ENCODE data around the gene MARCHF10. TPM values are rescaled to one million over a fixed set of nuclear protein-coding genes. Genes with fewer than 3 reads are reported as not detected.
A peak's percentile ranks its signal among the peaks of the same experiment; 100 is the strongest.

MARCHF10 gene
- total and polyA plus RNA-seq, 2 of the 4 experiments (the other 2 are of a cell fraction): 0.18 to 0.74 TPM

GRCh38 chr17:62809656-62810055 lies 1.5 kb upstream of the MARCHF10 start:
- H3K4ac ChIP-seq (ENCODE audit: low read depth, low read length): 0 out of 2 replicates have a peak overlapping the region, but pooled peaks have one; percentile 22
- no peaks in the 10 kb centered on the region for H3K9me1 ChIP-seq (ENCODE audit: insufficient read depth, low read length)
- no peak overlapping the region for H4K91ac ChIP-seq (ENCODE audit: insufficient read depth, low read depth, low read length)
- WGBS, 2 experiments (ENCODE audit: extremely low coverage in 2 of 2, insufficient read length in 1 of 2): 82% methylated on average over 2 of the region's 4 CpGs; no CpG with 5 or more reads in 1 of the 2 experiments
- H4K20me1 ChIP-seq (ENCODE audit: insufficient read depth, low read length): no peaks in the 10 kb centered on the region
- dilution Hi-C loops (cut with HindIII; ENCODE audit: low sequenced_read_pairs, unreplicated experiment) (no loop called here), intact Hi-C loops (cut with micrococcal nuclease) (no loop called here), in situ Hi-C loops (cut with MboI; ENCODE audit: low sequenced_read_pairs) (no loop called here)
- H2BK120ac ChIP-seq (ENCODE audit: low read depth, low read length): 0 out of 2 replicates have a peak overlapping the region, but pooled peaks have one; percentile 30
- H2AK5ac ChIP-seq (ENCODE audit: low read depth, low read length): no peak overlapping the region
- BruUV-seq (replicated peaks): no TSS peak
- POLR2A ChIA-PET (ENCODE audit: unreplicated experiment): no interaction called here
- H3K4me1 ChIP-seq (ENCODE audit: control insufficient read depth, insufficient read depth, low read length): peaks cover 10% of the 10 kb centered on the region; the same call in 1 of the 2 replicates
- TF ChIP-seq CTCF (conservative IDR thresholded peaks at IDR 0.05; ENCODE audit: low read depth, low read length) (no peak), CHD1 (IDR thresholded peaks at IDR 0.05; ENCODE audit: low read depth, low read length) (no peak), MAFK (IDR thresholded peaks at IDR 0.05; ENCODE audit: low read depth, low read length) (no peak), MAZ (IDR thresholded peaks at IDR 0.05; ENCODE audit: borderline replicate concordance, low read depth, low read length) (no peak), RCOR1 (IDR thresholded peaks at IDR 0.05; ENCODE audit: insufficient replicate concordance, low read length) (no peak), FOS (IDR thresholded peaks at IDR 0.05; ENCODE audit: low read depth, low read length) (no peak), RFX5 (IDR thresholded peaks at IDR 0.05; ENCODE audit: low read depth, low read length) (no peak)
- TF ChIP-seq, protein P1, sequence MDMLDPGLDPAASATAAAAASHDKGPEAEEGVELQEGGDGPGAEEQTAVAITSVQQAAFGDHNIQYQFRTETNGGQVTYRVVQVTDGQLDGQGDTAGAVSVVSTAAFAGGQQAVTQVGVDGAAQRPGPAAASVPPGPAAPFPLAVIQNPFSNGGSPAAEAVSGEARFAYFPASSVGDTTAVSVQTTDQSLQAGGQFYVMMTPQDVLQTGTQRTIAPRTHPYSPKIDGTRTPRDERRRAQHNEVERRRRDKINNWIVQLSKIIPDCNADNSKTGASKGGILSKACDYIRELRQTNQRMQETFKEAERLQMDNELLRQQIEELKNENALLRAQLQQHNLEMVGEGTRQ (IDR thresholded peaks at IDR 0.05; ENCODE audit: low read depth, low read length): no peak
- H4K8ac ChIP-seq (ENCODE audit: low read depth in 2 of 2, low read length in 2 of 2): no peak overlapping the region; a peak in 1 of 4 replicates
- peak overlapping the region; percentile 17; the same call in 1 of the 2 replicates for H4K5ac ChIP-seq (ENCODE audit: low read depth, low read length)
- peaks cover 5% of the 10 kb centered on the region for H3K9me3 ChIP-seq (ENCODE audit: control insufficient read depth, insufficient read depth, low read length)
- no peak overlapping the region for H2AFZ ChIP-seq (replicated peaks; ENCODE audit: low read length, poor library complexity)
- peak overlapping the region; percentile 49; the same call in 1 of the 2 replicates for H3K18ac ChIP-seq (ENCODE audit: low read depth, low read length)
- no peaks in the 10 kb centered on the region for H3K79me1 ChIP-seq (ENCODE audit: low read depth in 1 of 2, low read length in 2 of 2)
- H2AK9ac ChIP-seq (replicated peaks; ENCODE audit: low read depth, low read length, poor library complexity): no peak overlapping the region
- no peaks in the 10 kb centered on the region for H3K36me3 ChIP-seq (ENCODE audit: control insufficient read depth, insufficient read depth, low read length)
- no peak overlapping the region; the same call in 1 of the 2 replicates for H3K14ac ChIP-seq (replicated peaks; ENCODE audit: low read depth, low read length)
- no peak overlapping the region for H3K9ac ChIP-seq (ENCODE audit: low read depth, low read length)
- peak overlapping the region; percentile 23; the same call in 1 of the 3 replicates for H2BK15ac ChIP-seq (ENCODE audit: low read depth, low read length)
- peak overlapping the region; percentile 56 for H2BK5ac ChIP-seq (ENCODE audit: low read depth, low read length, poor library complexity, severe bottlenecking)
- H3K4me3 ChIP-seq (ENCODE audit: insufficient read depth, low read depth, low read length): no peak overlapping the region
- no peak overlapping the region for H3K4me2 ChIP-seq (ENCODE audit: low read depth, low read length)
- ATAC-seq (ENCODE audit: low read depth) (no peak), DNase-seq (peak; percentile 61)
- no peak overlapping the region; the same call in 1 of the 2 replicates for H2BK20ac ChIP-seq (ENCODE audit: low read depth, low read length)
- H3K23ac ChIP-seq (ENCODE audit: low read depth, low read length): peak overlapping the region; percentile 24; the same call in 1 of the 2 replicates
- H3K56ac ChIP-seq (ENCODE audit: extremely low read depth, insufficient read depth, low read length): no peak overlapping the region
- CTCF ChIA-PET: no interaction called here
- H3K27me3 ChIP-seq (ENCODE audit: control insufficient read depth, insufficient read depth, low read length): no peaks in the 10 kb centered on the region
- H3K27ac ChIP-seq (ENCODE audit: insufficient read depth, low read length): no peak overlapping the region

Measured in IMR-90 (cell line).